BE2C (cell line): ENCODE data around the gene SLC5A1.

Experiments
- DNase-seq: peaks from one replicate; pipeline ENCODE4 v3.0.0-alpha.2; 2020
- H3K27me3 ChIP-seq: fragments of 250-450 bp; sonication (Bioruptor Pico); 2 replicates; pipeline ENCODE4 v1.5.1; 2020; ENCODE audit warnings: mild to moderate bottlenecking
- H3K36me3 ChIP-seq: fragments of 250-450 bp; sonication (Bioruptor Pico); 2 replicates; pipeline ENCODE4 v1.5.1; 2020; ENCODE audit warnings: mild to moderate bottlenecking
- H3K4me1 ChIP-seq: fragments of 250-450 bp; sonication (Bioruptor Pico); 2 replicates; pipeline ENCODE4 v1.5.1; 2020
- H3K4me3 ChIP-seq: 2 replicates; pipeline ENCODE4 v1.5.1; 2011; ENCODE audit warnings: low read depth, low read length
- H3K9me3 ChIP-seq: fragments of 250-450 bp; sonication (Bioruptor Pico); 2 replicates; pipeline ENCODE4 v1.5.1; 2020
- CTCF ChIP-seq: IDR thresholded peaks from 2 replicates; pipeline ENCODE4 v1.5.1; 2012; ENCODE audit warnings: mild to moderate bottlenecking, low read depth, low read length

Gene SLC5A1

GRCh38 chr22:32076761-32077084 is 33.7 kb downstream of the SLC5A1 start:
- H3K27me3 ChIP-seq = peaks cover 15% of the 10 kb centered on the region
- no peak for TF ChIP-seq CTCF

DNA sequence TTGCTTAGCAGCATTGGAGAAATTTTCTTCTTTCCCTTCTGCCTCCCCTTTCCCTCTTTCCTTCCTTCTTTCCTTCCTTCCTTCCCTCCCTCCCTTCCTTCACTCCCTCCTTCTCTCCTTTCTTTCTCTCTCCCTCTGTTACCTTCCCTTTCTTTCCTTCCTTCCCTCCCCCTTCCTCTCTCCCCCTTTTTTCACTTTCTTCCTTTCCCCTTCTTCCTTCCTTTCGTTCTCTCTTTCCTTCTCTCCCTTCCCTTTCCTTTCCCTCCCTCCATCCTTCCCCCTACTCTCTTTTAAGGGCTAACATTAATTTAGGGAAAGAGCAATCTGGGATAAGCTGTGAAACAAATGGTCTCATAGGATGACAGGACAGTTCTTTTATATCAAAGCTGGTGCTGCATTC is 34.1 kb downstream of the SLC5A1 start:
- H3K9me3 ChIP-seq = no peaks in the 10 kb centered on the region
- no peaks in the 10 kb centered on the region for H3K36me3 ChIP-seq
- no peak for DNase-seq
- no peaks in the 10 kb centered on the region for H3K4me1 ChIP-seq
- no peak for TF ChIP-seq CTCF
- no peak overlapping the region for H3K4me3 ChIP-seq
- peaks cover 15% of the 10 kb centered on the region for H3K27me3 ChIP-seq

More at GRCh38 chr22:32076761-32077084, 33.7 kb downstream of the SLC5A1 start:
- DNase-seq = no peak
- Histone ChIP-seq H3K4me3 (no peak overlapping the region), H3K36me3 (no peaks in the 10 kb centered on the region), H3K4me1 (no peaks in the 10 kb centered on the region), H3K9me3 (no peaks in the 10 kb centered on the region)

GRCh38 chr22:32079130-32080089 is 36.3 kb downstream of the SLC5A1 start:
- no peak for TF ChIP-seq CTCF
- H3K9me3 ChIP-seq = no peaks in the 10 kb centered on the region
- no peak overlapping the region for H3K4me3 ChIP-seq
- peaks cover 15% of the 10 kb centered on the region for H3K27me3 ChIP-seq
- H3K36me3 ChIP-seq = no peaks in the 10 kb centered on the region
- no peaks in the 10 kb centered on the region for H3K4me1 ChIP-seq
- no peak for DNase-seq

DNA sequence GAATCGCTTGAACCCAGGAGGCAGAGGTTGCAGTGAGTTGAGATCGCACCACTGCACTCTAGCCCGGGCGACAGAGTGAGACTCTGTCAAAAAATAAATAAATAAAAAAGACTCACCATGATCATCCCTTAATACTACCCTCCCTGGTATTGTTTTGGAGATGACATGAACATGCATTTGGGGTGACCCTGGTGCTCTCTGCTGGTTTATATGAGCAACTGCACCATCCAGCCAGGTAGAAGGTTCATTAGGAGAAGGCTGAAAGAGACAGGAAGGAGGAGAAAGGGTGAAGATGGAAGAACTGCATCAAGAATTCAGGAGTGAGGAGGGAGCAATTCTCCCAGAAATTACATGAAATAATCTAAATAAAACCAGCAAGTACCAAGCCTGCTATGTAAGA is 37.8 kb downstream of the SLC5A1 start:
- peak; percentile 33 for DNase-seq
- no peak overlapping the region for H3K4me3 ChIP-seq
- no peaks in the 10 kb centered on the region for H3K4me1 ChIP-seq
- H3K9me3 ChIP-seq = no peaks in the 10 kb centered on the region
- TF ChIP-seq CTCF = peak; percentile 77
- H3K36me3 ChIP-seq = no peaks in the 10 kb centered on the region
- H3K27me3 ChIP-seq = peaks cover 6% of the 10 kb centered on the region

- no peak overlapping the region for H3K4me3 ChIP-seq
- no peak for DNase-seq
- no peak for TF ChIP-seq CTCF
- peaks cover 4% of the 10 kb centered on the region; the same call in 1 of the 2 replicates for H3K27me3 ChIP-seq
- H3K36me3 ChIP-seq = no peaks in the 10 kb centered on the region
- no peaks in the 10 kb centered on the region for H3K9me3 ChIP-seq
- no peaks in the 10 kb centered on the region for H3K4me1 ChIP-seq
Measured at GRCh38 chr22:32082331-32082730, 39.3 kb downstream of the SLC5A1 start.

GRCh38 chr22:32083000-32083399 is 39.9 kb downstream of the SLC5A1 start:
- no peaks in the 10 kb centered on the region for H3K36me3 ChIP-seq
- H3K9me3 ChIP-seq = no peaks in the 10 kb centered on the region
- DNase-seq = no peak
- peaks cover 6% of the 10 kb centered on the region; the same call in 1 of the 2 replicates for H3K27me3 ChIP-seq
- no peaks in the 10 kb centered on the region for H3K4me1 ChIP-seq
- H3K4me3 ChIP-seq = no peak overlapping the region
- no peak for TF ChIP-seq CTCF
